ENCODE data around the gene RBFOX2. TPM values are rescaled to one million over a fixed set of nuclear protein-coding genes. Genes with fewer than 3 reads are reported as not detected.

RBFOX2 gene
- total and polyA plus RNA-seq, 2 experiments from 2014 or later, result 88.8 to 131 TPM

GRCh38 chr22:35988030-35988429 lies 40.6 kb downstream of the RBFOX2 start:
- Histone ChIP-seq H3K27ac (ENCODE audit: low read depth) (no peak overlapping the region), H3K79me2 (replicated peaks; ENCODE audit: insufficient read depth) (peaks cover 95% of the 10 kb centered on the region), H3K4me1 (ENCODE audit: insufficient read depth) (peaks cover 41% of the 10 kb centered on the region), H3K9me2 (ENCODE audit: insufficient read depth) (no peaks in the 10 kb centered on the region), H3K4me3 (no peak overlapping the region), H3K36me3 (ENCODE audit: insufficient read depth) (no peaks in the 10 kb centered on the region), H3K4me2 (no peak overlapping the region), H2AFZ (no peak overlapping the region), H4K20me1 (replicated peaks; ENCODE audit: insufficient read depth) (peaks cover 32% of the 10 kb centered on the region), H3K27me3 (ENCODE audit: insufficient read depth) (no peaks in the 10 kb centered on the region), H3F3A (replicated peaks; ENCODE audit: low read depth) (no peaks in the 10 kb centered on the region)
- ATAC-seq, result no peak
- H3K4me3 Mint-ChIP-seq, result no peak overlapping the region
- DNase-seq (ENCODE audit: low spot score), result no peak
- peaks cover under 1% of the 10 kb centered on the region; the same call in 2 of the 3 replicates for H3K36me3 Mint-ChIP-seq (ENCODE audit: low read depth)
- peaks cover 36% of the 10 kb centered on the region for H3K4me1 Mint-ChIP-seq
- H3K27ac Mint-ChIP-seq, result no peak overlapping the region
- H3K9me3 Mint-ChIP-seq, result no peaks in the 10 kb centered on the region; the same call in 2 of the 3 replicates
- no peak for TF ChIP-seq CREB1 (CRISPR knock-in tag; IDR thresholded peaks at IDR 0.05; ENCODE audit: low read depth)
- TF ChIP-seq NANOG (IDR thresholded peaks at IDR 0.05; ENCODE audit: borderline replicate concordance), result no peak
- no peaks in the 10 kb centered on the region for H3K27me3 Mint-ChIP-seq (ENCODE audit: insufficient read depth, low read depth, poor library complexity)

DNA sequence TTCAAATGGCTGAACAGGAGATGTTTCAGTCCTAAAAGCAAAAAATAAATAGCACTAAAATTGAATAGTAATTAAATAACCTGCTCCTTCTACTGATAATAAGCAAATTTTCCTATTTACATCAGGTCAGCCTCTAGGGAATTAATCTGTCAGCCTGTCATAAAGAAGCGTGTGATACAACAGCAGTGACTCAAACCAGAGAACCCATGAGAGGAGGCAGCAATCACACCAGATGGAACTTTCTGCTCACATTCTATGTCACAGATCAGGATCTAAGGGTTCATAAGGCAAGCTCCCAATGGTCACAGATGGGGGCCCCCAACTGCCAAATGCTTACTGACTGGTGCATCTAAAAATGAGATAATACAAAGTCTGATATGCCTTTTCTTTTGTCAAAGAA lies 41.1 kb downstream of the RBFOX2 start:
- H3K27ac ChIP-seq (ENCODE audit: low read depth), result no peak overlapping the region
- no peaks in the 10 kb centered on the region for H3K27me3 Mint-ChIP-seq (ENCODE audit: insufficient read depth, low read depth, poor library complexity)
- H3K79me2 ChIP-seq (replicated peaks; ENCODE audit: insufficient read depth), result peaks cover 96% of the 10 kb centered on the region
- H3K36me3 Mint-ChIP-seq (ENCODE audit: low read depth), result no peaks in the 10 kb centered on the region
- no peaks in the 10 kb centered on the region for H3K9me2 ChIP-seq (ENCODE audit: insufficient read depth)
- no peak overlapping the region for H3K4me2 ChIP-seq
- no peak overlapping the region for H2AFZ ChIP-seq
- H3K4me3 Mint-ChIP-seq, result no peak overlapping the region
- H3K36me3 ChIP-seq (ENCODE audit: insufficient read depth), result no peaks in the 10 kb centered on the region
- H3K9me3 Mint-ChIP-seq, result no peaks in the 10 kb centered on the region
- H3K4me1 Mint-ChIP-seq, result peaks cover 34% of the 10 kb centered on the region
- no peaks in the 10 kb centered on the region for H3K27me3 ChIP-seq (ENCODE audit: insufficient read depth)
- DNase-seq (ENCODE audit: low spot score) (no peak), ATAC-seq (no peak)
- H4K20me1 ChIP-seq (replicated peaks; ENCODE audit: insufficient read depth), result peaks cover 31% of the 10 kb centered on the region
- H3F3A ChIP-seq (replicated peaks; ENCODE audit: low read depth), result no peaks in the 10 kb centered on the region
- no peak overlapping the region for H3K4me3 ChIP-seq
- peaks cover 42% of the 10 kb centered on the region for H3K4me1 ChIP-seq (ENCODE audit: insufficient read depth)
- no peak overlapping the region for H3K27ac Mint-ChIP-seq
- TF ChIP-seq CREB1 (CRISPR knock-in tag; IDR thresholded peaks at IDR 0.05; ENCODE audit: low read depth) (no peak), EZH2phosphoT487 (IDR thresholded peaks at IDR 0.05; ENCODE audit: unreplicated experiment) (no peak), JUNB (IDR thresholded peaks at IDR 0.05; ENCODE audit: unreplicated experiment) (no peak), POLR2AphosphoS5 (IDR thresholded peaks at IDR 0.05; ENCODE audit: low read depth) (no peak), ZNF331 (CRISPR knock-in tag; IDR thresholded peaks at IDR 0.05; ENCODE audit: low read depth) (no peak), ZNF462 (CRISPR knock-in tag; IDR thresholded peaks at IDR 0.05) (no peak)
- TF ChIP-seq, protein P1, sequence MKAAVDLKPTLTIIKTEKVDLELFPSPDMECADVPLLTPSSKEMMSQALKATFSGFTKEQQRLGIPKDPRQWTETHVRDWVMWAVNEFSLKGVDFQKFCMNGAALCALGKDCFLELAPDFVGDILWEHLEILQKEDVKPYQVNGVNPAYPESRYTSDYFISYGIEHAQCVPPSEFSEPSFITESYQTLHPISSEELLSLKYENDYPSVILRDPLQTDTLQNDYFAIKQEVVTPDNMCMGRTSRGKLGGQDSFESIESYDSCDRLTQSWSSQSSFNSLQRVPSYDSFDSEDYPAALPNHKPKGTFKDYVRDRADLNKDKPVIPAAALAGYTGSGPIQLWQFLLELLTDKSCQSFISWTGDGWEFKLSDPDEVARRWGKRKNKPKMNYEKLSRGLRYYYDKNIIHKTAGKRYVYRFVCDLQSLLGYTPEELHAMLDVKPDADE (IDR thresholded peaks at IDR 0.05), result no peak
- TF ChIP-seq, protein P2, sequence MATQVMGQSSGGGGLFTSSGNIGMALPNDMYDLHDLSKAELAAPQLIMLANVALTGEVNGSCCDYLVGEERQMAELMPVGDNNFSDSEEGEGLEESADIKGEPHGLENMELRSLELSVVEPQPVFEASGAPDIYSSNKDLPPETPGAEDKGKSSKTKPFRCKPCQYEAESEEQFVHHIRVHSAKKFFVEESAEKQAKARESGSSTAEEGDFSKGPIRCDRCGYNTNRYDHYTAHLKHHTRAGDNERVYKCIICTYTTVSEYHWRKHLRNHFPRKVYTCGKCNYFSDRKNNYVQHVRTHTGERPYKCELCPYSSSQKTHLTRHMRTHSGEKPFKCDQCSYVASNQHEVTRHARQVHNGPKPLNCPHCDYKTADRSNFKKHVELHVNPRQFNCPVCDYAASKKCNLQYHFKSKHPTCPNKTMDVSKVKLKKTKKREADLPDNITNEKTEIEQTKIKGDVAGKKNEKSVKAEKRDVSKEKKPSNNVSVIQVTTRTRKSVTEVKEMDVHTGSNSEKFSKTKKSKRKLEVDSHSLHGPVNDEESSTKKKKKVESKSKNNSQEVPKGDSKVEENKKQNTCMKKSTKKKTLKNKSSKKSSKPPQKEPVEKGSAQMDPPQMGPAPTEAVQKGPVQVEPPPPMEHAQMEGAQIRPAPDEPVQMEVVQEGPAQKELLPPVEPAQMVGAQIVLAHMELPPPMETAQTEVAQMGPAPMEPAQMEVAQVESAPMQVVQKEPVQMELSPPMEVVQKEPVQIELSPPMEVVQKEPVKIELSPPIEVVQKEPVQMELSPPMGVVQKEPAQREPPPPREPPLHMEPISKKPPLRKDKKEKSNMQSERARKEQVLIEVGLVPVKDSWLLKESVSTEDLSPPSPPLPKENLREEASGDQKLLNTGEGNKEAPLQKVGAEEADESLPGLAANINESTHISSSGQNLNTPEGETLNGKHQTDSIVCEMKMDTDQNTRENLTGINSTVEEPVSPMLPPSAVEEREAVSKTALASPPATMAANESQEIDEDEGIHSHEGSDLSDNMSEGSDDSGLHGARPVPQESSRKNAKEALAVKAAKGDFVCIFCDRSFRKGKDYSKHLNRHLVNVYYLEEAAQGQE (IDR thresholded peaks at IDR 0.05; ENCODE audit: unreplicated experiment), result no peak
- TF ChIP-seq, protein P3, sequence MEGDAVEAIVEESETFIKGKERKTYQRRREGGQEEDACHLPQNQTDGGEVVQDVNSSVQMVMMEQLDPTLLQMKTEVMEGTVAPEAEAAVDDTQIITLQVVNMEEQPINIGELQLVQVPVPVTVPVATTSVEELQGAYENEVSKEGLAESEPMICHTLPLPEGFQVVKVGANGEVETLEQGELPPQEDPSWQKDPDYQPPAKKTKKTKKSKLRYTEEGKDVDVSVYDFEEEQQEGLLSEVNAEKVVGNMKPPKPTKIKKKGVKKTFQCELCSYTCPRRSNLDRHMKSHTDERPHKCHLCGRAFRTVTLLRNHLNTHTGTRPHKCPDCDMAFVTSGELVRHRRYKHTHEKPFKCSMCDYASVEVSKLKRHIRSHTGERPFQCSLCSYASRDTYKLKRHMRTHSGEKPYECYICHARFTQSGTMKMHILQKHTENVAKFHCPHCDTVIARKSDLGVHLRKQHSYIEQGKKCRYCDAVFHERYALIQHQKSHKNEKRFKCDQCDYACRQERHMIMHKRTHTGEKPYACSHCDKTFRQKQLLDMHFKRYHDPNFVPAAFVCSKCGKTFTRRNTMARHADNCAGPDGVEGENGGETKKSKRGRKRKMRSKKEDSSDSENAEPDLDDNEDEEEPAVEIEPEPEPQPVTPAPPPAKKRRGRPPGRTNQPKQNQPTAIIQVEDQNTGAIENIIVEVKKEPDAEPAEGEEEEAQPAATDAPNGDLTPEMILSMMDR (conservative IDR thresholded peaks at IDR 0.05; ENCODE audit: low read depth in 2 of 2), result no peak

All from GM23338 (cell line).